HG02571 (cell line): ENCODE measurements around the gene MVP.
"Not testable (repeated sequence)": the region's sequence is repeated elsewhere in the genome, so short reads cannot be mapped to it uniquely, and the experiment has no call there.

Experiments used
- ATAC-seq: cut with Tn5 transposase; IDR thresholded peaks from one replicate; pipeline ENCODE4 v1.9.1; 2021; ENCODE audit warnings: mild to moderate bottlenecking, moderate library complexity; ENCODE audit not compliant: unreplicated experiment

The MVP gene

DNA sequence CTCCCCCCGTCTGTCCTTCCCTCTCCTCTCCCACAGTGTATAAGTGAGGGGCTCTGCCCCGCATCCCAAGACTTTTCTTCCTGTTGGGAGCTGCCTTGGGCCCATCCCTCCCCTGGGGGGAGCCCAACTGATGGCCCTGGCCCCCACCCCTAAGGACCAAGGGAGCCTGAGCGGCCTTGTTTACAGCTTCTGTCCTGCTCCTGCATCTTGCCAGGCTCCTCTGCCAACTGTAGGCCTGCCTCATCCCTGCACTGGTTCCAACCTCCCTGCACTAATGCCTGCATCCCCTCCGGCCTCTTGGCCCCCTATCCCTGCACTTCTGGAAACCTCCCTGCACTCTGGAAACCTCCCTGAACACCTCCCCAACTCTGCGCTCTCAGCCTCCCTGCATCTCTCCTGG, 5.7 kb upstream of the MVP start:
- no peak for ATAC-seq

DNA sequence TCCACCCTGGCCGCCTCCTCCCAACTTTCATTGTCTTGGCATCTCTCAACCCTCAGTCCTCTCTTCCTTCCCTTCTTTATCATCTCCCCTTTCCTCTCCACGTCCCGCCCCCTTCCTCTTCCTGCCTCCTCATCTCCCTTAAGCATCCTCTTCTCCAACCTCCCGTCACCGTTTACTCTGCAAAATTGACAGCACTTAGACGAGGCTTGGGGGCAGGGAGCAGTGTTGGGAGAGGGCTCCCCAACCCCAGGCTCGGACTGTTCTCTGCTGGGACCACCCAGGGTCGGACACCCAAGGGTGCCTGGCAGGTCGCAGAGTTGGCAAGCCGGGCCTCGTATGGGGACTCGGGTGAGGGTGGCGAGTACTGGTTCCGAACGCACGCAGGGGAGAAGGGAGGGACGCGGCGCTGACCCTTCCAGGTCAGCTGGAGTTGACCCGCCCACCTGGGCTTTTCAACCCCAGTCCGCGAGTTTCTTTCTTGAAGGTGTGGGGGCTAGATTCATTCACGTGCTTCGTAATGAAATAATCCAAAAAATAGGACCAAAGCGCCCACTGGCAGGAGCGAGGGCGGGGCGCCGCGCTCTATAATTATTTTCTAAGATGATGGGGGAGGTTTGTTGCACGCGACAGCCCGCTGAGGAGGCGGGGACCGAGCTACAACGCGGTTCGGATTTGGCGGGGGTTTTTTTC, 5.1 kb upstream of the MVP start:
- ATAC-seq, result no peak

DNA sequence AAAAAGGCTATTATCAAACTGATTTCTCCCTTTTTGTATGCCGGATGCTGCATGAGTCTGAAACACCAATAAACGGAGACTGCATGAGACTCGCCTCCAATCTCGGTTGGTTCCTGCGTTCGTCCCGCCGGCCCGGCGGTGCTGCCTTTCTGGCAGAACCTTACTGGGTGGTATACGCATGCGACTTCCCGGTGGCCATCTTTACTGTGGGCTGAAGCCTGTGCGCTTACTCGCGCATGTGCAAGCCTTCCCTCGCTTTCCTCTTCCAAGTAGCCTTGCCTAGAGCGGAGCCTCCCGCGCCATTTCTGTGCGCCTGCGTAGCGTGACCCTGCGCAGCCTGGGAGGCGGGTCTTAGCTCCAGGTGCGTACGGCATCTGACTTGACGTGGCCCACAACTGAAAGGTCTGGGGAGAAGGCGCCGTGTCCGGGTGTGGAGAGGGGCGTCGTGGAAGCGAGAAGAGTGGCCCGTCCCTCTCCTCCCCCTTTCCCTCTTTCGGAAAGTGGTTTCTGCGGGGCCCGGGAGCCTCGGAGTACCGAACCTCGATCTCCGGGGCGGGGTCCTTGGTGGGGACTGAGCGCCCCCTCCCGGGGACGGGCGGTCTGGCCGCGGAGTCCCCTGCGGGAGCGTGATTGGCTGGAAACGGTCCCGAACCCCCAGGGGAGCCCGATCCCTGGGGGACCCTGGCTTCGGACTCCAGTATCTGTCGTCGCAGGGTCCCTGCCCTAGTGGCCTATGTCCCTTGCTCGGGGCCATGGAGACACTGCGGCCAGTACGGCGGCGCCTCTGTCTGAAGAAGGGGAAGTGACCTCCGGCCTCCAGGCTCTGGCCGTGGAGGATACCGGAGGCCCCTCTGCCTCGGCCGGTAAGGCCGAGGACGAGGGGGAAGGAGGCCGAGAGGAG, 4.2 kb upstream of the MVP start, which contains the start of gene PAGR1:
PAGR1 (plus strand) TSS at position 360 of the 901 bp plus-strand sequence; CDS start at position 734, 374 bp downstream.
- peak; percentile 53 for ATAC-seq

DNA sequence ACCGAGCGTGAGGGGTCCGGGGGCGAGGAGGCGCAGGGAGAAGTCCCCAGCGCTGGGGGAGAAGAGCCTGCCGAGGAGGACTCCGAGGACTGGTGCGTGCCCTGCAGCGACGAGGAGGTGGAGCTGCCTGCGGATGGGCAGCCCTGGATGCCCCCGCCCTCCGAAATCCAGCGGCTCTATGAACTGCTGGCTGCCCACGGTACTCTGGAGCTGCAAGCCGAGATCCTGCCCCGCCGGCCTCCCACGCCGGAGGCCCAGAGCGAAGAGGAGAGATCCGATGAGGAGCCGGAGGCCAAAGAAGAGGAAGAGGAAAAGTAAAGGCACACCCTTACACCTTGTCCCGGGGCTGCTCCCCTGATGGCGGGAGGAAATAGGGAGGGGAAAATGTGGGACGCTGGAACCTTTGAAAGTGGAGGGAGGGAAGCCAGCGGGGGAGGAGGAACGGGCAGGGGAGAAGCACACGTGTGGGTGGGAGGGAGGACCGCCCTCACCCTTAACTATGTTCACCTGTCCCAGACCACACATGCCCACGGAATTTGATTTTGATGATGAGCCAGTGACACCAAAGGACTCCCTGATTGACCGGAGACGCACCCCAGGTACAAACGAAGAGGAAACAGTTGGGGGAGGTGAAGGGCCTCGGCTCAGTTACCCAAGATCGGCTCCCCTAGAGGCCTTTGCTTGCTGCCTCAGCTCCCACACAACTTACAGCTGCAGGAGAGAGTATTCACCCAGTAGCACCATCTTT, 3.4 kb upstream of the MVP start:
- no peak for ATAC-seq

DNA sequence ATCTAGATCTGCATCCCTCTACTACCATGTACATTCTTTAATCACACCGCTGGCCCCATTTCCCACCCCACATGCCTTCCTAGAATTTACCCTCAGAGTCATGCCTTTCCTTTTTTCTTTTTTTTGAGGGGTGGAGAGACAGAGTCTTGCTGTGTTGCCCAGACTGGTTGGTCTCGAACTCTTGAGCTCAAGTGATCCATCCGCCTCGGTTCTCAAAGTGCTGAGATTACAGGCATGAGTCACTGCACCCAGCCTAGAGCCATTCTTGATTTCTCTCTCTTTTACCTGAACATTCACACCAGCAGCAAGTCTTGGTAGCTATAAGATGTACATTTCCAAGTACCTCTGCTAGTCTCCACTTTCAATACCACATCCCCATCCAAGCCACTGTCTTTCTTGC, 2.2 kb upstream of the MVP start:
- no peak for ATAC-seq

DNA sequence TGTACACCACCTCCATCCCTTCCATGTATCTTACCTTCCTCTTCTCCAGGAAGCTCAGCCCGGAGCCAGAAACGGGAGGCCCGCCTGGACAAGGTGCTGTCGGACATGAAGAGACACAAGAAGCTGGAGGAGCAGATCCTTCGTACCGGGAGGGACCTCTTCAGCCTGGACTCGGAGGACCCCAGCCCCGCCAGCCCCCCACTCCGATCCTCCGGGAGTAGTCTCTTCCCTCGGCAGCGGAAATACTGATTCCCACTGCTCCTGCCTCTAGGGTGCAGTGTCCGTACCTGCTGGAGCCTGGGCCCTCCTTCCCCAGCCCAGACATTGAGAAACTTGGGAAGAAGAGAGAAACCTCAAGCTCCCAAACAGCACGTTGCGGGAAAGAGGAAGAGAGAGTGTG, 756 bp upstream of the MVP start:
- no peak for ATAC-seq

DNA sequence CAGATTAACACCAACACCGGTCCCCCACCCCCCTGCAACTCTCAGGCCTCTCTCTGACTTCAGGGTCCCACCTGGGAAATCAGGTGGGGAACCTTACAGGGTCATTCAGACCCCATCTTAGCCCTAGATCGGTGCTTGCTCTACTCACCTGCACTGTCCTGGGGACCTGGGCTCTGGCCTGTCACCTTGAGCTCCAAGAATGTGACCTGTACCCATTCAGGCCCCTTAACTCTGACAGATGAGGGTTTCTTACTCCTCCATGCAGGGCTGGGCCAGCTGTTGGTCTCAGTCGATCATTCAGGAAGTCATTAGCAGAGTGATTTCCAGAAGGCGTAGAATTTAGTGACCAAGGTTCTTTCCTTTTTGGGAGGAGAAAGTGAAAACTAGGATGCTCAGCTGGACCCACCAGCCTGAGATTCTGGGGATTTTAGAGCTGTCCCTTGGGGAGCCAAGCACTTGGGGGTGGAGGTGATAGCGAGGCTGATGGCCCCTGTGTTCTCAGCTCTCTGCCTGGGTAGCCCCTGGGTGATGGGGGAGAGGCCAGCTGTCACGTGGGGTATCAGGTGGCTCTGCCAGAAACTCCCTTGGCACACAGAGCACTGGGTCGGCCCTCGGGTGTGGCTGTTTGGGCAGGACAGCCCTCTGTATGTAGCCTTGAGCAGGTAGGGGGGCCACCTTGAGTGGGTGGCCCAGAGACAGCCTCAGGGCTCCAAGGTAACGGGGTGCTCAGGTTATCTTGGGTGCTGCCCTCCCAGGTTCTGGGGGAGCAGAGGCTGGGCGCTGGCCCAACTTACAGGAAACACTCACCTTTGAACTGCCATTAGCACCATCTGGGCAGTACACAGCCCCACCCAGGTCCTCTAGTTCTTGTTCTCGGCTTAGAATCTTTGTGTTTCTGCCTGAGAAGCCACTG, 724 bp downstream of the MVP start:
- peak; percentile 54 for ATAC-seq

DNA sequence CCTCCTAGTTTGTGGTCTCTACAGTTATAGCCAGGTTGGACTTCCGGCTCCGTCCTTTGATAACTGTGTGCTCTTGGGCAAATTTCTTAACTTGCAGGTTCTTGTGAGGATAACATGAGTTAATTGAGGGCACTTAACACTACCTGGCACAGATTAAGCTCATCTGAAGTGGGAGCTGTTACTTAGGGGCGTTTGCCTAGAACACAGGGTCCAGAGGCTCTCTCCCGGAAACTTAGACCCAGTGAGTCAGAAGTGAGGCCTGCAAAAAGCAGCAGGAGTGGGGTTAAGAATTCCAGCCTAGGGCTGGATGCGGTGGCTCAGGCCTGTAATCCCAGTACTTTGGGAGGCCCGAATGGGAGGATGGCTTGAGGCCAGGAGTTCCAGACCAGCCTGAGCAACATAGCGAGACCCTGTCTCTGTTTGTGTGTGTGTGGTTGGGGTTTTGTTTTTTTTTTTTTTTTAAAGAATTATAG, 1.4 kb downstream of the MVP start:
- ATAC-seq, result no peak

DNA sequence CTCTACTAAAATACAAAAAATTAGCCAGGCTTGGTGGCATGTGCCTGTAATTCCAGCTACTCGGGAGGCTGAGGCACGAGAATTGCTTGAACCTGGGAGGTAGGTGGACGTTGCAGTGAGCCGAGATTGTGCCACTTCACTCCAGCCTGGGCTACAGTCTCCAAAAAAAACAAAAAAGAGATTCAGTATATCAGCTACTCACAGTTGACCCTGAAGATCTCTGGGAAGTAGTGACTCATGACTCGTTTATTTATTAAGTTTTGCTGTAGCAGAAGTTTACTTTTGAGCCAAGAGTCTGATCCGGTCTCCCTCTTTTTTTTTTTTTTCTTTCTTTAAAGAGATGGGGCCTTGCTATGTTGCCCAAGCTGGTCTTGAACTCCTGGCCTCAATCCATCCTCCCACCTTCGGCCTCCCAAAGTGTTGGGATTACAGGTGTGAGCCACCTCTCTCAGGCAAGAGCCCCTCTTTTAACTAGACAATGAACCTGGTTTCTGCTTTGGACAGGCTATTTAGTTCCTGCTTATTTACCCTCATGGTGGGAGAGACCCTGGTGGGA, 4.4 kb downstream of the MVP start:
- no peak for ATAC-seq

DNA sequence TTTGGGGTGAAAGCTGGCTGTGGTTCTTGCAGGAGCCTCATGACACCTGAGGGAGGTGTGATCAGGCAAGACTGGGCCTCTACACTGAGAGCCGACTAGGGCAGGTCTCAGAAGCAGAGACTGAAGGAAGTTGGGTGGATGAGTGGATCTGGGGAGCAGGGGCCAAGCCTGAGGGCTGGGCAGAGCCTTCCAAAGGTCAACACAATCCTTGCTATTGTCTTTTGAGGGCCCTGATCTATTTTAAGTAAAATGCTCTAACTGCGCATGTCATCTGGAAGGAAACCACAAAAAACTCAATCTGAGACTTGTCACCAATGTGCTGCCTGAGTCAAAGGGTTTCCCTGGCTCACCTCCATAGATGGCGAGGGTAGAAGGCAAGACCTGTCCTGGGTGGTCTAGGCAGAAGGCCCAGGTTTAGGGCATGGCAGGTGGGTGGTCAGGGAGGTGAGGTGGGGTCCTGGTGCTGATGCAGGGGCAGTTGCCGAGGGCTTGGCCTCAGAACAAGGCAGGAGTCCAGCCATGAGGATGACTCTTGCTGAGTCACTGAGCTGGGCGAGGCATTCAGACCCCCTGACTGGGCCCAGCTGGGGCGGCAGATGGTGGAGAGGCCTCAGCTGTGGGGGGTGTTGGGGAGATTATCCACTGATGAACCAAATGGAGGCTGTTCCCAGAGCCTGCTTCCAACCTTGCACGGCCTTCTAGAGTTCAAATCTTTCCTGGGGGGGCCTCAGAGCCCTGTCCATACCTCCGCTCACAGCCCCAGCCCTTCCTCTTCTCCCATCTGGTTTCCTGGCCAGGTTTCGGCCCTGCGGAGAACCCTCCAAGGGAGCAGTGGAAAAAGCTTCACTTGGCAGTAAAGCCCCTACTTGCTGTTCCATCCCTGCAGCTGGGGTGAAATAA, 5.1 kb downstream of the MVP start:
- ATAC-seq, result no peak

DNA sequence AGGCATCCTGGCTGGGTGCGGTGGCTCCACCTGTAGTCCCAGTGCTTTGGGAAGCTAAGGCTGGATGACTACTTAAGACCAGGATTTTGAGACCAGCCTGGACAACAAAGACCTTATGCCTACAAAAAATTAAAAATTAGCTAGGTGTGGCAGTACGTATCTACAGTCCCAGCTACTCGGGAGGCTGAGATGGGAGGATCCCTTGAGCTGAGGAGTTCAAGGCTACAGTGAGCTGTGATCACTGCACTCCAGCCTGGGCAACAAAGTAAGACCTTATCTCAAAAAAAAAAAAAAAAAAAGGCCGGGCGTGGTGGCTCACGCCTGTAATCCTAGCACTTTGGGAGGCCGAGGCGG, 6.1 kb downstream of the MVP start:
- ATAC-seq, result no peak

DNA sequence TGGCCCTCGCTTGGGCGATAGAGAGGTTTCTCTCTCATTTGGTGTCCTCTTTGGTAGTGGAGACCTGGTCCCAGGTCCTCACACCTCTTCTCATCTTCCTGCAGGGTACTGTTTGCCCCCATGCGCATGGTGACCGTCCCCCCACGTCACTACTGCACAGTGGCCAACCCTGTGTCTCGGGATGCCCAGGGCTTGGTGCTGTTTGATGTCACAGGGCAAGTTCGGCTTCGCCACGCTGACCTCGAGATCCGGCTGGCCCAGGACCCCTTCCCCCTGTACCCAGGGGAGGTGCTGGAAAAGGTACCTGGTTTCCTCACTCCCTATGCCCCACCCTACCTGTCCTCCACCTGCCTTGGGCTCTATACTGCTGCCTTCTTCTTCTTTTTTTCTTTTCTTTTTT, 10.5 kb downstream of the MVP start:
- ATAC-seq, result no peak

DNA sequence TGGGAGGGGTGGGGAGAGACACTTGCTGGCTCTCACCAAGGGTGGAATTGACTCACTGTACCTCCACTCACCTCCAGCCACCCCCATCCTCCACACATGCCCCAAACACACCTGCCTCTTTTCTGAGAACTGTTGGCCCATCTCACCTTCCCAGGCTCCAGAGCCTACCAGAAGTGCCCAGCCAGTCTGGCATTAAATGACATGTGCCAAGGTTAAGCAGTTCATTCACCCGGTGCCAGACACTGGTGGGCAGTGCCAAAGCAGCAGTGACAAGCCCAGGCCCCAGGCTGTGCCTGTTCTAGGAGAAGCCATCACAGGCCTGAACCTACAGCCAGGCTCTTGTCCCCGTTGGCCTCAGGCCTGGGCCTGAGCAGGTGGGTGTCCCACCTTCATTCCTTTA, 11.2 kb downstream of the MVP start:
- ATAC-seq, result no peak

DNA sequence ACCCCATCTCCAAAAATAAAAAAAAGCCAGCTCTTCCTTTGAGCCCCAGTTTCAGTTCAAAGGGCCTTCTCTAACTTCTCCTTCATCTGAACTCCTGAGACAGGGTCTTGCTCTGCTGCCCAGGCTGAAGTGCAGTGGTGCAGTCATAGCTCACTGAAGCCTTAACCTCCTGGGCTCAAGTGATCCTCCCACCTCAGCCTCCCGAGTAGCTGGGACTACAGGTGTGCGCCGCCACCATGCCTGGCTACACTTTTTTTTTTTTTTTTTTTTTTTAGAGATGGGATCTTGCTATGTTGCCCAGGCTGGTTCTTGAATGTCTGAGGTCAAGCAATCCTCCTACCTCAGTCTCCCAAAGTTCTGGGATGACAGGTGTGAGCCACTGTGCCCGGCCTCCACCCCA, 13.0 kb downstream of the MVP start:
- not testable (repeated sequence) for ATAC-seq

DNA sequence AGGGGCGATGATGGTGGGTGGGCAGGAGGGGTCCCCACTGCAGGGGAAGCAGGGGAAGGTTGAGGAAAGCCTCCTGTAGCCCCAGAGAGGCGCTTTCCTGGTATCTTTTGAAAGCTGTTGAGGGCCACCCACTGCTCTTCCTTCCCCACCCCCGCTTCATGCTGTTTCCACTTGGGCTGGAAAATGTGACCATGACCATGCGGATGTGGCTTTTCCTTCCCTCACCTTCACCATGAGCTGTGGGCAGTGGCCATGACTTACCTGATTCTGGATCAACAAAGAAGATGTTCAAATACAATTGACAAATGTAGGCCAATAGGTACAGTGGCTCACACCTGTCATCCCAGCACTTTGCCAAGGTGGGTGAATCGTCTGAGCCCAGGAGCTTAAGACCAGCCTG, 13.8 kb downstream of the MVP start:
- ATAC-seq, result no peak

DNA sequence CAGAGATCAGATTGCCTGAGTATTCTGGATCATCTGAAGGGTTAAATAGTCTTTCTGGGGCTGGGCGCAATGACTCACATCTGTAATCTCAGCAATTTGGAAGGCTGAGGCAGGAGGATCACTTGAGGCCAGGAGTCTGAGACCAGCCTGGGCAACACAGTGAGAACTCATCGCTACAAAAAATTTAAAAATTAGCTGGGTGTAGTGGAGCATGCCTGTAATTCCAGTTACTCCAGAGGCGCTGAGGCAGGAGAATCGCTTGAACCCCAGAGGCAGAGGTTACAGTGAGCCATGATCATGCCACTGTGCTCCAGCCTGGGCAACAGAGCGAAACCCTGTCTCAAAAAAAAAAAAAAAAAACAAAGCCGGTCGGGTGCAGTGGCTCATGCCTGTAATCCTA, 15.7 kb downstream of the MVP start:
- ATAC-seq, result no peak

DNA sequence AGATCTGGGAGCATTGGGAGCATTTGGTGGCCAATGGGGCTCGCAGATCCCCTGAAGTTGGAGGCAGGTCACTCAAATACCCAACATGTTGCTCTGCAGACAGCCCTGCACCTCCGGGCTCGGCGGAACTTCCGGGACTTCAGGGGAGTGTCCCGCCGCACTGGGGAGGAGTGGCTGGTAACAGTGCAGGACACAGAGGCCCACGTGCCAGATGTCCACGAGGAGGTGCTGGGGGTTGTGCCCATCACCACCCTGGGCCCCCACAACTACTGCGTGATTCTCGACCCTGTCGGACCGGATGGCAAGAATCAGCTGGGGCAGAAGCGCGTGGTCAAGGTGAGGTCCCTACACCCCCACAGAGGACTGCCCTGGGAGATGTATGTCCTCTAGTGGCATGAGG, 16.4 kb downstream of the MVP start:
- ATAC-seq, result no peak

DNA sequence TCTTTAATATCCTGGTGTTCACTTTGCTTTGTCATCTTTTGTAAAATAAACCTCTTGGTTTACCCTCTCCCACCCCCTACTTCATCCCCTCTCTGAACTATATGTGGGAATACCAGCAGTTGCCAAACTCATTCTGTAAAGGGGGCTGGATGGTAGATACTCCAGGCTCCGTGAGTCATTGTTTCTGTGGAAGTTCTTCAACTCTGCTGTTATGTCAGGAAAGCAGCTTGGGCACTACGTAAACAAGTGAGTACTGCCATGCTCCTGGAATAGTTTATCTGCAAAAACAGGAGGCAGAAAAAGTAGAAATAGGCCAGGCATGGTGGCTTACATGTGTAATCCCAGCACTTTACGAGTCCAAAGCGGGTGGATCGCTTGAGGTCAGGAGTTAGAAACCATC, 17.6 kb downstream of the MVP start:
- ATAC-seq, result no peak

DNA sequence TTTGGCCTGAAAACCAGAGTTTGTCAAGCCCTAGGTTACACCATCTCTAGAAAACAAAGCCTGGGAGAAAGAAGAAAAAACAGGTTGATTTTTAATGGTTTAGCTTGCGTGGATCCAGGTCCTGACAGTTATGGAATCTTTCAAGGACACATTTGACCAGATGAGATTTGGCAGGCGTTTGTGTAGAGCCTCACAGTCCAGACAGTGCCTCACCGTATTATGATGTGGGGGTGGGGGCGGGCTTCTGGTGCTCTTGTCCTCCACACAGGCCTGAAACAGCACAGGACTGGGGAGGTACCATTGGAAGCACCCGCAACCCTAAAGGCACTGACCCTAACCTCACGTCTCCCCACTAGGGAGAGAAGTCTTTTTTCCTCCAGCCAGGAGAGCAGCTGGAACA, 19.6 kb downstream of the MVP start:
- ATAC-seq, result no peak
